Neuronal stem cell (in vitro differentiated cells): ENCODE measurements around the gene CORO2B.

Source experiments
- DNase-seq: peaks from one replicate; pipeline ENCODE4 v3.0.0-alpha.2; 2013; ENCODE audit warnings: low spot score
- H2AFZ ChIP-seq: one replicate; pipeline ENCODE4 v1.6.1; 2013; ENCODE audit warnings: mild to moderate bottlenecking, low read length, inconsistent platforms
- H2AK5ac ChIP-seq: 2 replicates; pipeline ENCODE4 v1.6.1; 2013; ENCODE audit warnings: low read depth, mild to moderate bottlenecking, inconsistent platforms, low read length, moderate library complexity, mixed read lengths
- H2BK120ac ChIP-seq: 2 replicates; pipeline ENCODE4 v1.6.1; 2013; ENCODE audit warnings: low read depth, mild to moderate bottlenecking, inconsistent platforms, low read length, moderate library complexity, mixed read lengths
- H2BK12ac ChIP-seq: one replicate; pipeline ENCODE4 v1.6.1; 2013; ENCODE audit warnings: low read length, inconsistent platforms
- H2BK15ac ChIP-seq: 2 replicates; pipeline ENCODE4 v1.6.1; 2013; ENCODE audit warnings: mild to moderate bottlenecking, low read length, inconsistent platforms, mixed read lengths
- H2BK5ac ChIP-seq: one replicate; pipeline ENCODE4 v1.6.1; 2013; ENCODE audit warnings: inconsistent platforms, mild to moderate bottlenecking, low read length, moderate library complexity
- H3K14ac ChIP-seq: one replicate; pipeline ENCODE4 v1.6.1; 2013; ENCODE audit warnings: low read length, inconsistent platforms
- H3K18ac ChIP-seq: 2 replicates; pipeline ENCODE4 v1.6.1; 2013; ENCODE audit warnings: low read length, inconsistent platforms
- H3K23ac ChIP-seq: 2 replicates; pipeline ENCODE4 v1.6.1; 2013; ENCODE audit warnings: low read depth, mild to moderate bottlenecking, mixed read lengths, low read length, inconsistent platforms; ENCODE audit not compliant: poor library complexity
- H3K27ac ChIP-seq: replicated peaks from 3 replicates; pipeline ENCODE4 v1.5.1; 2013; ENCODE audit warnings: low read length, inconsistent platforms
- H3K27me3 ChIP-seq, 3 experiments: 2 replicates each; pipeline ENCODE4 v1.6.1; 2013; ENCODE audit warnings: low read length in 3 of 3, mild to moderate bottlenecking in 2 of 3, inconsistent platforms in 1 of 3, low read depth in 1 of 3, mixed read lengths in 1 of 3, moderate library complexity in 1 of 3; ENCODE audit not compliant: control insufficient read depth in 3 of 3, insufficient read depth in 3 of 3
- H3K36me3 ChIP-seq, 2 donors: replicated peaks in 1 of 2; 2 replicates each; pipeline ENCODE4 v1.6.1; 2013; ENCODE audit warnings: low read length in 2 of 2; ENCODE audit not compliant: control insufficient read depth in 2 of 2, insufficient read depth in 2 of 2
- H3K4ac ChIP-seq: 2 replicates; pipeline ENCODE4 v1.6.1; 2013; ENCODE audit warnings: inconsistent platforms, mild to moderate bottlenecking, low read length, moderate library complexity
- H3K4me1 ChIP-seq, 2 donors: 1 replicate in 1 of 2; 2 replicates in 1 of 2; pipeline ENCODE4 v1.6.1; 2013; ENCODE audit warnings: low read length in 2 of 2, low read depth in 1 of 2; ENCODE audit not compliant: control insufficient read depth in 2 of 2, insufficient read depth in 1 of 2
- H3K4me2 ChIP-seq: one replicate; pipeline ENCODE4 v1.6.1; 2013; ENCODE audit warnings: mild to moderate bottlenecking, low read length, inconsistent platforms; ENCODE audit not compliant: insufficient read depth, poor library complexity, severe bottlenecking
- H3K4me3 ChIP-seq, 2 donors: 2 replicates each; pipeline ENCODE4 v1.5.1; 2013; ENCODE audit warnings: low read length in 2 of 2, mild to moderate bottlenecking in 2 of 2, inconsistent platforms in 1 of 2, moderate library complexity in 1 of 2
- H3K79me1 ChIP-seq: one replicate; pipeline ENCODE4 v1.6.1; 2013; ENCODE audit warnings: low read depth, mild to moderate bottlenecking, inconsistent platforms, low read length, moderate library complexity
- H3K9ac ChIP-seq: one replicate; pipeline ENCODE4 v1.6.1; 2013; ENCODE audit warnings: mild to moderate bottlenecking, low read depth, low read length, inconsistent platforms; ENCODE audit not compliant: poor library complexity
- H3K9me3 ChIP-seq, 2 donors: replicated peaks in 1 of 2; 2 replicates each; pipeline versions ENCODE3 to v1.6.1; 2013; ENCODE audit warnings: low read length in 2 of 2, mild to moderate bottlenecking in 2 of 2, inconsistent platforms in 1 of 2, low read depth in 1 of 2, mixed read lengths in 1 of 2, moderate library complexity in 1 of 2; ENCODE audit not compliant: control insufficient read depth in 2 of 2, insufficient read depth in 1 of 2
- H4K8ac ChIP-seq: one replicate; pipeline ENCODE4 v1.6.1; 2013; ENCODE audit warnings: low read depth, mild to moderate bottlenecking, inconsistent platforms, low read length, moderate library complexity
- H4K91ac ChIP-seq: one replicate; pipeline ENCODE4 v1.6.1; 2013; ENCODE audit warnings: low read length, low read depth, mild to moderate bottlenecking, inconsistent platforms; ENCODE audit not compliant: poor library complexity
- WGBS, 2 donors: extraction: QIAGEN DNeasy Blood & Tissue Kit; methylation state at CpG; one replicate each; pipeline ENCODE4 v1.1.7; 2013; ENCODE audit warnings: missing lambda C conversion rate in 2 of 2, mixed read lengths in 1 of 2; ENCODE audit not compliant: insufficient read length in 2 of 2, insufficient replicate concordance in 1 of 2; ENCODE audit errors: extremely low coverage in 2 of 2; 5-methylcytosine and 5-hydroxymethylcytosine counted together

The CORO2B gene

GRCh38 chr15:68764090-68764489 is 185.3 kb downstream of the CORO2B start:
- Histone ChIP-seq H2BK12ac (no peak overlapping the region), H3K4me2 (no peak overlapping the region), H3K14ac (no peak overlapping the region), H3K27me3 (peaks cover 0 to 13% (median 0%) of the 10 kb centered on the region in 3 experiments), H3K4me1 (no peaks in the 10 kb centered on the region), H3K9ac (no peak overlapping the region), H3K4ac (no peak overlapping the region), H3K27ac (no peak overlapping the region), H2AK5ac (no peak overlapping the region), H4K91ac (no peak overlapping the region), H3K4me3 (no peak overlapping the region), H3K23ac (no peak overlapping the region), H2BK120ac (no peak overlapping the region), H3K79me1 (no peaks in the 10 kb centered on the region), H2BK5ac (no peak overlapping the region), H2AFZ (no peak overlapping the region), H3K18ac (no peak overlapping the region), H3K36me3 (no peaks in the 10 kb centered on the region), H2BK15ac (no peak overlapping the region), H3K9me3 (no peaks in the 10 kb centered on the region), H4K8ac (no peak overlapping the region)
- no peak for DNase-seq
- WGBS, 2 donors = no CpG with 5 or more reads among the region's 1 CpG

GRCh38 chr15:68765602-68766368 is 187.0 kb downstream of the CORO2B start:
- no peak overlapping the region for H3K4ac ChIP-seq
- H2BK120ac ChIP-seq = no peak overlapping the region
- H3K23ac ChIP-seq = no peak overlapping the region
- WGBS, 2 donors = no CpG with 5 or more reads among the region's 11 CpGs
- H2BK12ac ChIP-seq = no peak overlapping the region
- no peak overlapping the region for H2AK5ac ChIP-seq
- H4K91ac ChIP-seq = no peak overlapping the region
- H3K27me3 ChIP-seq = peaks cover 0 to 18% (median 0%) of the 10 kb centered on the region in 3 experiments
- H3K4me2 ChIP-seq = no peak overlapping the region
- no peaks in the 10 kb centered on the region for H3K9me3 ChIP-seq
- no peak overlapping the region for H3K14ac ChIP-seq
- no peaks in the 10 kb centered on the region for H3K36me3 ChIP-seq
- no peak overlapping the region for H3K4me3 ChIP-seq
- no peak overlapping the region for H3K18ac ChIP-seq
- H4K8ac ChIP-seq = no peak overlapping the region
- no peak overlapping the region for H3K27ac ChIP-seq
- H2AFZ ChIP-seq = no peak overlapping the region
- no peak overlapping the region for H2BK5ac ChIP-seq
- no peaks in the 10 kb centered on the region for H3K79me1 ChIP-seq
- H2BK15ac ChIP-seq = no peak overlapping the region
- DNase-seq = no peak
- H3K9ac ChIP-seq = no peak overlapping the region
- H3K4me1 ChIP-seq = no peaks in the 10 kb centered on the region

GRCh38 chr15:68767833-68768232 is 189.0 kb downstream of the CORO2B start:
- Histone ChIP-seq H3K23ac (no peak overlapping the region), H2BK5ac (no peak overlapping the region), H3K27ac (no peak overlapping the region), H3K36me3 (no peaks in the 10 kb centered on the region), H3K4me1 (peaks cover 0 to 2% of the 10 kb centered on the region in 2 donors), H2AFZ (no peak overlapping the region), H3K27me3 (peaks cover 0 to 6% (median 0%) of the 10 kb centered on the region in 3 experiments), H2BK12ac (no peak overlapping the region), H4K91ac (no peak overlapping the region), H3K4me2 (no peak overlapping the region), H2BK15ac (no peak overlapping the region), H3K4ac (no peak overlapping the region), H3K18ac (no peak overlapping the region), H3K9me3 (no peaks in the 10 kb centered on the region), H3K79me1 (no peaks in the 10 kb centered on the region), H3K9ac (no peak overlapping the region), H4K8ac (no peak overlapping the region), H2AK5ac (no peak overlapping the region), H3K14ac (no peak overlapping the region), H3K4me3 (no peak overlapping the region), H2BK120ac (no peak overlapping the region)
- no peak for DNase-seq
- no CpG with 5 or more reads among the region's 4 CpGs for WGBS, 2 donors

- Histone ChIP-seq H2BK120ac (no peak overlapping the region), H4K8ac (no peak overlapping the region), H3K4me2 (no peak overlapping the region), H3K79me1 (no peaks in the 10 kb centered on the region), H2AK5ac (no peak overlapping the region), H3K14ac (no peak overlapping the region), H3K36me3 (no peaks in the 10 kb centered on the region), H2BK15ac (no peak overlapping the region), H3K9ac (no peak overlapping the region), H3K4ac (no peak overlapping the region), H3K27me3 (peaks cover 0 to 6% (median 0%) of the 10 kb centered on the region in 3 experiments), H3K9me3 (no peaks in the 10 kb centered on the region), H3K4me1 (peaks cover 0 to 2% of the 10 kb centered on the region in 2 donors), H3K23ac (no peak overlapping the region), H3K18ac (no peak overlapping the region), H2BK12ac (no peak overlapping the region), H2AFZ (no peak overlapping the region), H4K91ac (no peak overlapping the region), H3K27ac (no peak overlapping the region), H3K4me3 (no peak overlapping the region), H2BK5ac (no peak overlapping the region)
- DNase-seq = no peak
- no CpG with 5 or more reads among the region's 2 CpGs for WGBS, 2 donors
These were observed 189.5 kb downstream of the CORO2B start for GRCh38 chr15:68768321-68768720.
